H9 (cell line): ENCODE measurements around the gene NAB2. TPM values are rescaled to one million over a fixed set of nuclear protein-coding genes. Genes with fewer than 3 reads are reported as not detected.

Experiments
- DNase-seq: peaks from one replicate; pipeline ENCODE4 v3.0.0-alpha.2; 2017
- H2AFZ ChIP-seq: one replicate; pipeline ENCODE4 v1.6.1; 2013; ENCODE audit warnings: mild to moderate bottlenecking, low read length, control low read depth, moderate library complexity
- H2AK5ac ChIP-seq: 2 replicates; pipeline ENCODE4 v1.6.1; 2013; ENCODE audit warnings: low read length, control low read depth, mixed read lengths; ENCODE audit not compliant: insufficient read length
- H2BK120ac ChIP-seq: one replicate; pipeline ENCODE4 v1.6.1; 2013; ENCODE audit warnings: low read depth, mild to moderate bottlenecking, low read length, control low read depth, inconsistent platforms; ENCODE audit not compliant: poor library complexity, severe bottlenecking
- H2BK12ac ChIP-seq: 2 replicates; pipeline ENCODE4 v1.6.1; 2013; ENCODE audit warnings: low read length, control low read depth, mixed read lengths, low read depth; ENCODE audit not compliant: insufficient read length
- H2BK15ac ChIP-seq: 2 replicates; pipeline ENCODE4 v1.6.1; 2013; ENCODE audit warnings: low read depth, low read length, control low read depth
- H2BK20ac ChIP-seq: one replicate; pipeline ENCODE4 v1.6.1; 2013; ENCODE audit warnings: low read depth, mild to moderate bottlenecking, low read length, control low read depth, inconsistent platforms; ENCODE audit not compliant: poor library complexity, severe bottlenecking
- H2BK5ac ChIP-seq: 2 replicates; pipeline ENCODE4 v1.6.1; 2013; ENCODE audit warnings: low read length, control low read depth, mixed read lengths; ENCODE audit not compliant: insufficient read length
- H3K14ac ChIP-seq: 2 replicates; pipeline ENCODE4 v1.6.1; 2013; ENCODE audit warnings: low read length, control low read depth; ENCODE audit not compliant: insufficient read depth
- H3K18ac ChIP-seq: 2 replicates; pipeline ENCODE4 v1.6.1; 2013; ENCODE audit warnings: low read depth, mild to moderate bottlenecking, mixed read lengths, low read length, control low read depth; ENCODE audit not compliant: insufficient read length
- H3K23ac ChIP-seq: 2 replicates; pipeline ENCODE4 v1.6.1; 2013; ENCODE audit warnings: low read length, control low read depth, mixed read lengths, low read depth; ENCODE audit not compliant: insufficient read length
- H3K23me2 ChIP-seq: 2 replicates; pipeline ENCODE4 v1.6.1; 2013; ENCODE audit warnings: low read depth, mild to moderate bottlenecking, mixed read lengths, low read length, control low read depth; ENCODE audit not compliant: insufficient read length, poor library complexity, severe bottlenecking
- H3K27ac ChIP-seq: 2 replicates; pipeline ENCODE4 v1.5.1; 2013; ENCODE audit warnings: low read length, control low read depth, mixed read lengths, low read depth; ENCODE audit not compliant: insufficient read length
- H3K27me3 ChIP-seq: 2 replicates; pipeline ENCODE4 v1.6.1; 2013; ENCODE audit warnings: low read length, control low read depth, inconsistent platforms; ENCODE audit not compliant: insufficient read depth
- H3K4ac ChIP-seq: 2 replicates; pipeline ENCODE4 v1.6.1; 2013; ENCODE audit warnings: low read depth, mild to moderate bottlenecking, control low read depth, inconsistent platforms, low read length, moderate library complexity
- H3K4me1 ChIP-seq: 2 replicates; pipeline ENCODE4 v1.6.1; 2013; ENCODE audit warnings: low read length, control low read depth, inconsistent platforms; ENCODE audit not compliant: insufficient read depth
- H3K4me2 ChIP-seq: 2 replicates; pipeline ENCODE4 v1.6.1; 2013; ENCODE audit warnings: low read length, control low read depth, mixed read lengths; ENCODE audit not compliant: insufficient read length, insufficient read depth
- H3K56ac ChIP-seq: 2 replicates; pipeline ENCODE4 v1.6.1; 2013; ENCODE audit warnings: low read depth, mild to moderate bottlenecking, mixed read lengths, low read length, control low read depth; ENCODE audit not compliant: insufficient read length
- H3K79me1 ChIP-seq: 2 replicates; pipeline ENCODE4 v1.6.1; 2013; ENCODE audit warnings: low read depth, mild to moderate bottlenecking, moderate library complexity, low read length, control low read depth, inconsistent platforms; ENCODE audit not compliant: insufficient read depth, poor library complexity, severe bottlenecking
- H3K79me2 ChIP-seq: 2 replicates; pipeline ENCODE4 v1.6.1; 2013; ENCODE audit warnings: low read length, control low read depth, inconsistent platforms; ENCODE audit not compliant: insufficient read depth
- H3K9ac ChIP-seq: 2 replicates; pipeline ENCODE4 v1.6.1; 2013; ENCODE audit warnings: low read length, control low read depth, mixed read lengths; ENCODE audit not compliant: insufficient read length; ENCODE audit errors: extremely low read depth
- H3K9me3 ChIP-seq: one replicate; pipeline ENCODE4 v1.6.1; 2013; ENCODE audit warnings: low read depth, low read length, inconsistent platforms; ENCODE audit not compliant: control insufficient read depth
- H3T11ph ChIP-seq: one replicate; pipeline ENCODE4 v1.6.1; 2013; ENCODE audit warnings: mild to moderate bottlenecking, low read length, control low read depth, inconsistent platforms
- H4K20me1 ChIP-seq: one replicate; pipeline ENCODE4 v1.6.1; 2013; ENCODE audit not compliant: control insufficient read depth, insufficient read length, insufficient read depth
- H4K5ac ChIP-seq: 2 replicates; pipeline ENCODE4 v1.6.1; 2013; ENCODE audit warnings: low read depth, mild to moderate bottlenecking, mixed read lengths, low read length, control low read depth; ENCODE audit not compliant: insufficient read length
- H4K8ac ChIP-seq: replicated peaks from 2 replicates; pipeline ENCODE4 v1.6.1; 2013; ENCODE audit warnings: low read length, control low read depth, mixed read lengths, low read depth; ENCODE audit not compliant: insufficient read length
- H4K91ac ChIP-seq: 2 replicates; pipeline ENCODE4 v1.6.1; 2013; ENCODE audit warnings: low read depth, mild to moderate bottlenecking, moderate library complexity, mixed read lengths, low read length, control low read depth; ENCODE audit not compliant: insufficient read length
- H3K27ac Mint-ChIP-seq, 3 experiments: 2 replicates in 2 of 3; 3 replicates in 1 of 3; pipeline ENCODE4 v1.8.0; 2020 to 2021; ENCODE audit warnings: mixed read lengths in 3 of 3, mild to moderate bottlenecking in 1 of 3, moderate library complexity in 1 of 3
- H3K27me3 Mint-ChIP-seq: 2 replicates; pipeline ENCODE4 v1.8.0; 2021; ENCODE audit warnings: low read depth, mild to moderate bottlenecking, moderate library complexity, mixed read lengths
- H3K36me3 Mint-ChIP-seq, 3 experiments: 2 replicates in 2 of 3; 3 replicates in 1 of 3; pipeline ENCODE4 v1.8.0; 2020 to 2021; ENCODE audit warnings: low read depth in 3 of 3, mixed read lengths in 3 of 3; ENCODE audit not compliant: insufficient read depth in 1 of 3
- H3K4me1 Mint-ChIP-seq, 2 experiments: 2 replicates each; pipeline ENCODE4 v1.8.0; 2020; ENCODE audit warnings: mixed read lengths in 2 of 2
- H3K4me3 Mint-ChIP-seq, 2 experiments: 2 replicates in 1 of 2; 3 replicates in 1 of 2; pipeline ENCODE4 v1.8.0; 2020 to 2021; ENCODE audit warnings: mild to moderate bottlenecking in 2 of 2, mixed read lengths in 2 of 2, moderate library complexity in 1 of 2
- H3K9me3 Mint-ChIP-seq, 2 experiments: 2 replicates in 1 of 2; 3 replicates in 1 of 2; pipeline ENCODE4 v1.8.0; 2020; ENCODE audit warnings: mild to moderate bottlenecking in 2 of 2, mixed read lengths in 2 of 2, moderate library complexity in 1 of 2
- CTCF ChIP-seq: fragments of 200-600 bp; sonication (generic); conservative IDR thresholded peaks from 3 replicates; pipeline ENCODE4 v1.8.0; 2021; ENCODE audit warnings: antibody characterized with exemption, mild to moderate bottlenecking
- WGBS: extraction: QIAGEN DNeasy Blood & Tissue Kit; methylation state at CpG from one replicate; pipeline ENCODE4 v1.1.7; 2013; ENCODE audit warnings: missing lambda C conversion rate, low lambda C conversion rate, mixed read lengths; ENCODE audit not compliant: insufficient read length; ENCODE audit errors: extremely low coverage; 5-methylcytosine and 5-hydroxymethylcytosine counted together
- total RNA-seq: library from RNA; stranded (reverse); gene quantifications from 2 replicates; pipeline ENCODE4 v1.2.1, GENCODE V29; 2021

The NAB2 gene
- total RNA-seq, 1 experiment from 2014 or later: 67.8 TPM

GRCh38 chr12:57058454-57058853, 30.5 kb upstream of the NAB2 start:
- Histone ChIP-seq H4K5ac (no peak overlapping the region), H2BK120ac (no peak overlapping the region), H3K27me3 (no peaks in the 10 kb centered on the region), H3K79me1 (no peaks in the 10 kb centered on the region), H3K14ac (no peak overlapping the region), H3K9me3 (no peaks in the 10 kb centered on the region), H3K56ac (no peak overlapping the region), H3K4me2 (no peak overlapping the region), H3K79me2 (no peaks in the 10 kb centered on the region), H3K23me2 (no peaks in the 10 kb centered on the region), H3K27ac (no peak overlapping the region), H2BK20ac (no peak overlapping the region), H3K9ac (no peak overlapping the region), H3T11ph (no peak overlapping the region), H3K18ac (no peak overlapping the region), H4K20me1 (no peaks in the 10 kb centered on the region), H2AK5ac (no peak overlapping the region), H3K23ac (no peak overlapping the region), H2BK15ac (no peak overlapping the region), H3K4me1 (no peaks in the 10 kb centered on the region), H2AFZ (no peak overlapping the region), H2BK5ac (no peak overlapping the region), H2BK12ac (no peak overlapping the region), H3K4ac (no peak overlapping the region), H4K8ac (no peak overlapping the region), H4K91ac (no peak overlapping the region)
- DNase-seq: no peak
- no peaks in the 10 kb centered on the region for H3K9me3 Mint-ChIP-seq
- no peaks in the 10 kb centered on the region for H3K27me3 Mint-ChIP-seq
- no peak overlapping the region for H3K4me3 Mint-ChIP-seq
- peaks cover 33 to 77% (median 63%) of the 10 kb centered on the region in 3 experiments; a peak in 6 of 7 replicates for H3K36me3 Mint-ChIP-seq
- TF ChIP-seq CTCF: no peak
- no peak overlapping the region for H3K27ac Mint-ChIP-seq
- no peaks in the 10 kb centered on the region for H3K4me1 Mint-ChIP-seq
- no CpG with 5 or more reads among the region's 1 CpG for WGBS
